WTC11 (cell line): ENCODE results near the gene GFOD1.

Source experiments
- FOXK1 ChIP-seq: sonication (generic); formaldehyde crosslinking; IDR thresholded peaks from 2 replicates; pipeline ENCODE4 v1.8.0; 2022; ENCODE audit warnings: mild to moderate bottlenecking, moderate library complexity, missing genetic modification reagents
- SP1 ChIP-seq: sonication (generic); formaldehyde crosslinking; conservative IDR thresholded peaks from 2 replicates; pipeline ENCODE4 v1.8.1; 2022; ENCODE audit warnings: missing genetic modification reagents
- TF ChIP-seq, protein P1 (sequence below): fragments of 200-600 bp; IDR thresholded peaks from 2 replicates; pipeline ENCODE4 v1.8.0; 2022; ENCODE audit warnings: antibody characterized with exemption

DNA sequence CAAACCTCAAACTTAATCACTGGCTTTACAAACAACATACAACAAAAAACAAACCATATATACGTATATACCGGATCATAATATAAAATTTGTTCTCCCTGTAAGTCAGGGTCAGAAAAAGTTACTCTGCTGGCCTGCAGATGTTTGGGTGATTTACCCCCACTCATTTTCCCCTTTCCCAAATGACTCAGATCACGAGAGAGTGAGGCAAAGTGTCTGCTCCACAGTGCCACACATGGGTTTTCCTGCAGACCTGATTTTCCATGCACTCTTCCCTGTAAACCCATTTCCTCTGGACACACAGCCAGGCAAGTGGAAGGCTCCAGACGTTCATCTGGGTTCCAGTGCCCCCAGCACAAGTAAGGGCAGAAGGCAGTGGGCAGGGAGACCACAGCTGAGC lies 23.5 kb downstream of the GFOD1 start:
- TF ChIP-seq SP1 (CRISPR knock-in tag) (no peak), FOXK1 (CRISPR knock-in tag) (no peak)
- TF ChIP-seq, protein P1, sequence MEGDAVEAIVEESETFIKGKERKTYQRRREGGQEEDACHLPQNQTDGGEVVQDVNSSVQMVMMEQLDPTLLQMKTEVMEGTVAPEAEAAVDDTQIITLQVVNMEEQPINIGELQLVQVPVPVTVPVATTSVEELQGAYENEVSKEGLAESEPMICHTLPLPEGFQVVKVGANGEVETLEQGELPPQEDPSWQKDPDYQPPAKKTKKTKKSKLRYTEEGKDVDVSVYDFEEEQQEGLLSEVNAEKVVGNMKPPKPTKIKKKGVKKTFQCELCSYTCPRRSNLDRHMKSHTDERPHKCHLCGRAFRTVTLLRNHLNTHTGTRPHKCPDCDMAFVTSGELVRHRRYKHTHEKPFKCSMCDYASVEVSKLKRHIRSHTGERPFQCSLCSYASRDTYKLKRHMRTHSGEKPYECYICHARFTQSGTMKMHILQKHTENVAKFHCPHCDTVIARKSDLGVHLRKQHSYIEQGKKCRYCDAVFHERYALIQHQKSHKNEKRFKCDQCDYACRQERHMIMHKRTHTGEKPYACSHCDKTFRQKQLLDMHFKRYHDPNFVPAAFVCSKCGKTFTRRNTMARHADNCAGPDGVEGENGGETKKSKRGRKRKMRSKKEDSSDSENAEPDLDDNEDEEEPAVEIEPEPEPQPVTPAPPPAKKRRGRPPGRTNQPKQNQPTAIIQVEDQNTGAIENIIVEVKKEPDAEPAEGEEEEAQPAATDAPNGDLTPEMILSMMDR = no peak
